ENCODE data around the gene CHGA.
A peak's percentile ranks its signal among the peaks of the same experiment; 100 is the strongest.

CHGA gene

DNA sequence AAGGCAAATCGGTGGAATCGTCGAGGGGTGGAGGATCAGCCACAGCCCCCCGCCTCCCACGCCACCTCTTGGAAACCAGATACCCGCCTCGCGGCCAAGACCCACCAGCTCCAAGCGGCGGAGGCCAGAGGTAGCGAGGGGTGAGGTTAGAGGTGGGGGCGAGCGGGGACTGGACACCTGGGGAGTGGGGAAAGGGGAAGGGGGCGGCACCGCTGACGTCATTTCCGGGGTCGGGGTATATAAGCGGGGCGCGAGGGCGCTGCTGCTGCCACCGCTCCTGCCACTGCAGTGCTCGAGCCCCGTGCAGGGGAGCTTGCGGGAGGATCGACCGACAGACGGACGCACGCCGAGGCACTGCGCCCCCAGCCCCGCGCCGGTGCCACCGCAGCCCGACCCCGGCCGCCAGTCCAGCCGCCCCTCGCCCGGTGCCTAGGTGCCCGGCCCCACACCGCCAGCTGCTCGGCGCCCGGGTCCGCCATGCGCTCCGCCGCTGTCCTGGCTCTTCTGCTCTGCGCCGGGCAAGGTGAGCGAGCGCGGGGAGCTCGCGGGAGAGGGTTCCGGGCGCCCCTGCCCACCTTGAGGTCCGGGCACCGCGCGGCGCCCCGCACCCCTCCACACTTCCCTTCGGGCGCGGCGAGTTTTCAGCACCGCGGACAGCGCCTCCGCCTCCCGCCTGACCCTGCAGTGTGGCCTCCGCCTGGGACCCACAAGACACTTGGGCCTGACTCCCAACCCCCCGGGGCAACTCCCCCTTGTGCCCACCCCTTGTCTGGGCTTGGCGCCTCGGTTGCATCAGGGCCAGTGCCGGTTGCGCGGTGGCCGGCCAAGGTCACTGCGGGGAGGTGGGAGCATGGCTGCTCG, at the start of gene CHGA:
Gene CHGA, plus strand, starts transcription at position 268 of the 861 bp plus-strand sequence. Its CDS starts 210 bp downstream, at position 478.
- DNase-seq (ENCODE audit: low spot score): no peak

- no peak for DNase-seq (ENCODE audit: low spot score)
Observed at GRCh38 chr14:92874962-92875661, 47.8 kb upstream of the CHGA start.

- DNase-seq (ENCODE audit: low spot score): no peak
Observed at GRCh38 chr14:92877757-92878431, 45.1 kb upstream of the CHGA start.

- no peak for DNase-seq (ENCODE audit: low spot score)
Observed at GRCh38 chr14:92880351-92880750, 42.6 kb upstream of the CHGA start.

GRCh38 chr14:92880851-92881250, 42.1 kb upstream of the CHGA start:
- DNase-seq (ENCODE audit: low spot score): peak; percentile 34

- DNase-seq (ENCODE audit: low spot score): no peak
Observed at GRCh38 chr14:92883066-92883465, 39.9 kb upstream of the CHGA start.

GRCh38 chr14:92884410-92884809, 38.5 kb upstream of the CHGA start:
- no peak for DNase-seq (ENCODE audit: low spot score)

- no peak for DNase-seq (ENCODE audit: low spot score)
Observed at GRCh38 chr14:92885279-92886061, 37.5 kb upstream of the CHGA start.

DNA sequence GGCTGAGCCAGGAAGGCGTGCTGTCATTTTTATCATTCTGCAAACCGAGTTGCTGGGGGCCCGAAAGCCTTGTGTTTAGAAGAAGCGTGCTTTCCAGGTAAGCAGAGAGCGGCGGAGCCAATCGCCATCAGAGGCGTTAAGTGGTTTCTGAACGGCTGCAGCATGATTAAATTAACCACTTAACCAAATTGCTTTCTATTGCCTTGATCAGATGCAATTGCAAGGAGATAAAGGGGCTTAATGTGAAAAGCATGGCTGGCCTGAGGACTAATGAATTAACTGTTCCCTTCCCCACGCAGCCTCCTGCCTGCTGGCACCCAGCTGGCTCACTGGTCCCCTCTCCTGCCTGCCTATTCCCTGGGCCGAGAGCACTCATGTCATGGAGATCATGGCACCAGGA, 36.6 kb upstream of the CHGA start:
- no peak for DNase-seq (ENCODE audit: low spot score)

GRCh38 chr14:92887157-92887556, 35.8 kb upstream of the CHGA start:
- no peak for DNase-seq (ENCODE audit: low spot score)

DNA sequence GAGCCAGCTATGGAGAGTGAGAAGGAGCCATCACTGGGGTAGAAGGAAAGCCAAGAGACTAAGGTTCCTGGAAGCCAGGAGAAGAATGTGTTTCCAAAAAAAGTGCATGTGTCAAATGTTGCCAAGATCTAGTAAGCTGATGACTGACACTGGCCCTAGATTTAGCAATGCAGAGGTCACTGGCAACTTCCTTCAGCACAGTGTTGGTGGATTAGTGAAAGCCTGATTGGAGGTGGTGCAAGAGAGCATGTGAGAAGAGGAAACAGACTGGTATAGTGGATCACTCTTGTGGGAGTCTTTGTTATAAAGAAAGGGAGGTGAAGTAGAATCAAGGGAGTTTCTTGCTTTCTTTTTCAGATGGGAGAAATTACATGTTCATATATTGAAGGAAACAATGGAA, 34.1 kb upstream of the CHGA start:
- no peak for DNase-seq (ENCODE audit: low spot score)

DNA sequence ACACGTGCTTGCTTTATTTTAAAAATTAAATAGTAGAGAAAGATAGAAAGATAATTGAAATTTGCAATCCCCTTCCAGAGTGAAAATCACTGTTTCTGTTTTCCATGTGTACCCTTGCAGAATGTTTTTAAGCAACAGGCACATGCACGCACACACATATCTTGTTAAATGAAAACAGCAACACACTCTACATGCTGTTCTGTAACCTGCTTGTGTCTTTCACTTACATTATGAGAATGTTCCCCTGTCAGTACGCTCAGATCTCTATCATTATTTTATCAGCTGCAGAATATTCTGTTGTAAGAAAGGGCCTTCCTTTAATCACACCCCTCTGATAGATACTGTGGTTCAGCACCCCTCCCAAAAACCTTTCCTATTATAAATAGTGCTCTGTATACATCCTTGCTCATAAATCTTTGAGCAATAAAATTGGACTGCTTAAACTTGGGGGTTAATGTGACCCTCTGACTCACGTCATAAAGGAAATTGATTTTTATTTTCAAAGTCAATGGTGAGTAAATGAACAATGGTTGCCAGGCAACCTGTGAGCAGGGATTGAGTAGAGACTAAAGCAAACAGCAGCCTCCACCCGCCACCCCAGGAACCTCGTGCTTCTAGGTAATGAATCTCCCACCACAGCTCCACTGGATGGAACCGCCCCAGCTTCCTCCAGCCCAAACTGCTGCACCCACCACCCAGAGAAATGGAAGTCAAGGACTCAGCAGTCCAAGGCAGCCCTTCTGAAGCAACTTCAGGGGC, 31.9 kb upstream of the CHGA start:
- DNase-seq (ENCODE audit: low spot score): no peak

GRCh38 chr14:92892589-92892988, 30.4 kb upstream of the CHGA start:
- DNase-seq (ENCODE audit: low spot score): no peak

- no peak for DNase-seq (ENCODE audit: low spot score)
Observed at GRCh38 chr14:92895352-92895878, 27.5 kb upstream of the CHGA start.

DNA sequence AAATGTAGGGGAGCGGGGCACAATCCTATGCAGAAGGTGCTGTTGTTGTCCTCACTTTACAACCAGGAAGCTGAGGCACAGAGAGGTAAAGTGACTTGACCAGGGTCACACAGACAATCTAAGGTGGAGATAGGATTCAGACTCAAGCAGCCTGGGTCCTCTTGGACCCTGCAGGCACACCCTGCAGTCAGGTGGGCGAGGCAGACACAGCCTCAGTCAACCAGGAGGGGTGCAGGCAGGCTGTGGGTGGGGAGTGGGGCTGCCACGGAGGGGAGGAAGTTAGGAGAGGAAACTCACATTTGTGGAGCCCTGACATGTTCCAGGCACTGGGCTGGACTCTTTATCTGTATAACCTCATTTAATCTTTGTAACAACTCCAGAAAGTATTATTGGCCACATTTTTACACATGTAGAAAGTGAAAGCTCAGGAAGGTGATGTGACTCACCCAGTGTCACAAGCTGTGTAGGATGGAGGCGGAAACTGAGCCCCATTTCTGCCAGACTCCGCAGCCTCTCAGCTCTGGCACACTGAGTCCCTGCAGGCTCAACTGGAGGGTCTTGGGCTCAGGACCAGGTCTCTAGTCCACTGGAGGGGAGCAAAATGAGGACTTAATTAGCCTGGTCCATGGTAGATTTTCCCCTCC, 24.9 kb upstream of the CHGA start:
- no peak for DNase-seq (ENCODE audit: low spot score)

- DNase-seq (ENCODE audit: low spot score): no peak
Observed at GRCh38 chr14:92898566-92899131, 24.3 kb upstream of the CHGA start.

- DNase-seq (ENCODE audit: low spot score): no peak
Observed at GRCh38 chr14:92900660-92901059, 22.3 kb upstream of the CHGA start.

GRCh38 chr14:92902191-92902590, 20.8 kb upstream of the CHGA start:
- DNase-seq (ENCODE audit: low spot score): no peak

DNA sequence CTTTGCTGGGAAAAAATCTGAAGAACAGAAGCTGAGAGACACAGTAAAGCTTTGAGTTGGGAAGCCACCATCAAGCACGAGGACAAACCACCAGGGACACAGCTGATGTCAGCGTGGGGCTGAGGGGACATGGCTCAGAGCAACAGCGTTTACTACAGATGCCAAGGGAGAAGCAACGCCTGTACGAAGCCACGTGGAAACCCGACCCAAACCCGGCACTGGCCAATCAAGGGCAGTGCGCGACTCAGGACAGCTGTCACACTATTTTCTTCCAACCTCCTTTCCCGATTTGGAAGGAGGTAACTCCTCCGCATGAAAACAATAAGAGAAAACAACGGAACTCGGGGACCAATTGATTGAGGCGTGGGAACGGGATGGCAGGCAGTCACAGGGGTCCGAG, 20.2 kb upstream of the CHGA start:
- no peak for DNase-seq (ENCODE audit: low spot score)

GRCh38 chr14:92903359-92903758, 19.6 kb upstream of the CHGA start:
- DNase-seq (ENCODE audit: low spot score): no peak

Measured in pons (tissue), 1 donor.